GM18870 (cell line): ENCODE data around the gene STXBP3.
"Not testable (repeated sequence)": the region's sequence is repeated elsewhere in the genome, so short reads cannot be mapped to it uniquely, and the experiment has no call there.

Experiments
- ATAC-seq: cut with Tn5 transposase; IDR thresholded peaks from one replicate; pipeline ENCODE4 v1.9.1; 2021; ENCODE audit warnings: moderate library complexity; ENCODE audit not compliant: unreplicated experiment

STXBP3 gene

GRCh38 chr1:108729481-108729880 is 17.0 kb upstream of the STXBP3 start:
- no peak for ATAC-seq

- no peak for ATAC-seq
Measured at GRCh38 chr1:108732398-108732797, 14.1 kb upstream of the STXBP3 start.

- no peak for ATAC-seq
Measured at GRCh38 chr1:108734171-108734865, 12.2 kb upstream of the STXBP3 start.

GRCh38 chr1:108742253-108742652 is 4.2 kb upstream of the STXBP3 start:
- no peak for ATAC-seq

- no peak for ATAC-seq
Measured at GRCh38 chr1:108745980-108746381, 493 bp upstream of the STXBP3 start.

- peak; percentile 19 for ATAC-seq
Measured at GRCh38 chr1:108747171-108747850, 837 bp downstream of the STXBP3 start.

- ATAC-seq: no peak
Measured at GRCh38 chr1:108747898-108748297, 1.4 kb downstream of the STXBP3 start.

- ATAC-seq: no peak
Measured at GRCh38 chr1:108749081-108749480, 2.6 kb downstream of the STXBP3 start.

- no peak for ATAC-seq
Measured at GRCh38 chr1:108750476-108751181, 4.2 kb downstream of the STXBP3 start.

- no peak for ATAC-seq
Measured at GRCh38 chr1:108753363-108753762, 6.9 kb downstream of the STXBP3 start.

- no peak for ATAC-seq
Measured at GRCh38 chr1:108758796-108759195, 12.3 kb downstream of the STXBP3 start.

- no peak for ATAC-seq
Measured at GRCh38 chr1:108767115-108767514, 20.6 kb downstream of the STXBP3 start.

GRCh38 chr1:108767708-108768107 is 21.2 kb downstream of the STXBP3 start:
- ATAC-seq: no peak

GRCh38 chr1:108777839-108778238 is 31.4 kb downstream of the STXBP3 start:
- ATAC-seq: no peak

GRCh38 chr1:108779455-108779854 is 33.0 kb downstream of the STXBP3 start:
- ATAC-seq: no peak

GRCh38 chr1:108780937-108781574 is 34.6 kb downstream of the STXBP3 start:
- ATAC-seq: no peak

GRCh38 chr1:108781575-108781944 is 35.1 kb downstream of the STXBP3 start:
- ATAC-seq: not testable (repeated sequence)

GRCh38 chr1:108785264-108785663 is 38.8 kb downstream of the STXBP3 start:
- no peak for ATAC-seq

- ATAC-seq: no peak
Measured at GRCh38 chr1:108785880-108786279, 39.4 kb downstream of the STXBP3 start.

- no peak for ATAC-seq
Measured at GRCh38 chr1:108791790-108792189, 45.3 kb downstream of the STXBP3 start.

GRCh38 chr1:108792420-108792819 is 45.9 kb downstream of the STXBP3 start:
- no peak for ATAC-seq

- ATAC-seq: no peak
Measured at GRCh38 chr1:108799001-108799400, 52.5 kb downstream of the STXBP3 start.
